Measurements from ENCODE around the gene FERMT3. TPM values are rescaled to one million over a fixed set of nuclear protein-coding genes. Genes with fewer than 3 reads are reported as not detected.

Gene FERMT3
- total and polyA plus RNA-seq, 2 of the 13 experiments (the other 11 are each of a cell fraction or from before 2014, with no cell fraction given), result 0.29 TPM; not detected in 1

- TF ChIP-seq KLF11 (CRISPR knock-in tag; IDR thresholded peaks at IDR 0.05) (peak; percentile 62; the same call in 1 of the 2 replicates), DNMT1 (CRISPR knock-in tag; IDR thresholded peaks at IDR 0.05) (no peak), NFE2L2 (IDR thresholded peaks at IDR 0.05; ENCODE audit: low read length) (no peak), SMAD1 (CRISPR knock-in tag; IDR thresholded peaks at IDR 0.05; ENCODE audit: borderline replicate concordance, low read depth) (no peak), ZNF556 (CRISPR knock-in tag; IDR thresholded peaks at IDR 0.05; ENCODE audit: borderline replicate concordance) (no peak), BCL3 (CRISPR knock-in tag; IDR thresholded peaks at IDR 0.05) (0 out of 2 replicates have a peak, but pooled peaks have one; percentile 1), ZNF124 (CRISPR knock-in tag; IDR thresholded peaks at IDR 0.05) (no peak; the same call in none of the 2 replicates), ZNF275 (CRISPR knock-in tag; IDR thresholded peaks at IDR 0.05; ENCODE audit: borderline replicate concordance) (peak; percentile 23; the same call in 1 of the 2 replicates), ZNF784 (CRISPR knock-in tag; IDR thresholded peaks at IDR 0.05; ENCODE audit: borderline replicate concordance) (no peak), NR1H2 (CRISPR knock-in tag; IDR thresholded peaks at IDR 0.05; ENCODE audit: borderline replicate concordance, low read depth) (no peak), LRRFIP1 (CRISPR knock-in tag; conservative IDR thresholded peaks at IDR 0.05) (no peak), ZIK1 (CRISPR knock-in tag; IDR thresholded peaks at IDR 0.05; ENCODE audit: borderline replicate concordance, low read depth) (no peak; the same call in 1 of the 2 replicates), TBX2 (CRISPR knock-in tag; IDR thresholded peaks at IDR 0.05; ENCODE audit: borderline replicate concordance) (peak; percentile 70), POLR2G (IDR thresholded peaks at IDR 0.05; ENCODE audit: low read depth, low read length) (peak; percentile 70; the same call in 1 of the 2 replicates), ZNF792 (CRISPR knock-in tag; IDR thresholded peaks at IDR 0.05) (0 out of 2 replicates have a peak, but pooled peaks have one; percentile 22), DMAP1 (CRISPR knock-in tag; IDR thresholded peaks at IDR 0.05) (peak; percentile 75), FOXO4 (CRISPR knock-in tag; conservative IDR thresholded peaks at IDR 0.05) (no peak), PRPF4 (IDR thresholded peaks at IDR 0.05; ENCODE audit: low read depth, low read length, poor library complexity, severe bottlenecking) (no peak), ZSCAN21 (CRISPR knock-in tag; IDR thresholded peaks at IDR 0.05; ENCODE audit: borderline replicate concordance) (peak; percentile 32; the same call in 1 of the 2 replicates), ZNF101 (CRISPR knock-in tag; IDR thresholded peaks at IDR 0.05; ENCODE audit: borderline replicate concordance, low read depth) (no peak), ISL2 (CRISPR knock-in tag; IDR thresholded peaks at IDR 0.05) (peak; percentile 29)
Observed at GRCh38 chr11:64269540-64270220, 63.2 kb downstream of the FERMT3 start (continued).
